OCI-LY7 (cell line): ENCODE measurements around the gene NUDT21. TPM values are rescaled to one million over a fixed set of nuclear protein-coding genes. Genes with fewer than 3 reads are reported as not detected.

Source experiments
- BruUV-seq: library from RNA; stranded (reverse); fragments of 400-500 nt; replicated peaks from 2 replicates; lab custom pipeline; 2021; lab: Mats Ljungman, UMichigan
- CTCF ChIA-PET: fragments of 300-600 bp; sonication (Branson Sonifier 250); formaldehyde crosslinking; loops from one replicate; lab custom pipeline; 2022; ENCODE audit warnings: antibody characterized with exemption; ENCODE audit not compliant: unreplicated experiment; lab: Charles Lee
- POLR2A ChIA-PET: fragments of 300-600 bp; sonication (Branson Sonifier 250); formaldehyde crosslinking; loops from one replicate; lab custom pipeline; 2022; ENCODE audit warnings: antibody characterized with exemption; lab: Charles Lee
- DNase-seq: peaks from one replicate; pipeline ENCODE4 v3.0.0-alpha.2; 2015; ENCODE audit warnings: low spot score
- H2AFZ ChIP-seq: fragments of 200-600 bp; sonication (generic), shearing (Covaris generic); 2 replicates; pipeline ENCODE4 v1.6.1; 2014; ENCODE audit warnings: mild to moderate bottlenecking, antibody characterized with exemption, low read length, moderate library complexity
- H3K27ac ChIP-seq: fragments of 200-600 bp; sonication (generic); 2 replicates; pipeline ENCODE4 v1.5.1; 2014; ENCODE audit warnings: mixed run types, low read depth, mild to moderate bottlenecking, moderate library complexity, low read length, inconsistent platforms; ENCODE audit not compliant: poor library complexity, severe bottlenecking
- H3K36me3 ChIP-seq: fragments of 200-600 bp; sonication (generic); 2 replicates; pipeline ENCODE4 v1.6.1; 2014; ENCODE audit warnings: mild to moderate bottlenecking, antibody characterized with exemption, low read length, moderate library complexity, mixed read lengths; ENCODE audit not compliant: insufficient read depth
- H3K4me1 ChIP-seq: fragments of 200-600 bp; sonication (generic); 2 replicates; pipeline ENCODE4 v1.5.1; 2014; ENCODE audit warnings: mild to moderate bottlenecking, low read length; ENCODE audit not compliant: insufficient read depth, poor library complexity, severe bottlenecking
- H3K4me2 ChIP-seq: fragments of 200-600 bp; sonication (generic); 2 replicates; pipeline ENCODE4 v1.6.1; 2014; ENCODE audit warnings: mild to moderate bottlenecking, low read length
- H3K4me3 ChIP-seq: fragments of 200-600 bp; sonication (generic); 2 replicates; pipeline ENCODE4 v1.5.1; 2014; ENCODE audit warnings: mild to moderate bottlenecking, low read depth, low read length; ENCODE audit not compliant: poor library complexity, severe bottlenecking
- H3K79me2 ChIP-seq: fragments of 200-600 bp; sonication (generic); 2 replicates; pipeline ENCODE4 v1.6.1; 2016; ENCODE audit warnings: low read depth, mild to moderate bottlenecking, low read length, moderate library complexity, mixed read lengths; ENCODE audit not compliant: insufficient read depth
- H3K9me2 ChIP-seq: fragments of 200-600 bp; sonication (generic); 2 replicates; pipeline ENCODE4 v1.6.1; 2016; ENCODE audit warnings: mild to moderate bottlenecking, low read length, mixed read lengths; ENCODE audit not compliant: insufficient read depth
- H3K9me3 ChIP-seq: fragments of 200-600 bp; sonication (generic); 2 replicates; pipeline ENCODE4 v1.6.1; 2014; ENCODE audit warnings: mild to moderate bottlenecking, mixed run types, low read length, mixed read lengths
- H4K20me1 ChIP-seq: fragments of 200-600 bp; sonication (generic); 2 replicates; pipeline ENCODE4 v1.6.1; 2014; ENCODE audit warnings: mild to moderate bottlenecking, antibody characterized with exemption, low read length, moderate library complexity, mixed read lengths; ENCODE audit not compliant: insufficient read depth
- CTCF ChIP-seq: fragments of 200-600 bp; sonication (generic); conservative IDR thresholded peaks from 2 replicates; pipeline ENCODE4 v1.5.1; 2014; ENCODE audit warnings: mild to moderate bottlenecking, antibody characterized with exemption, low read length, moderate library complexity, mixed read lengths
- EZH2phosphoT487 ChIP-seq: fragments of 200-600 bp; sonication (generic); IDR thresholded peaks from 2 replicates; pipeline ENCODE4 v1.6.1; 2018; ENCODE audit warnings: low read depth, borderline replicate concordance, mild to moderate bottlenecking, mixed run types, antibody characterized with exemption, low read length, moderate library complexity, mixed read lengths
- intact Hi-C: fragments of 100-400 bp; cut with micrococcal nuclease; formaldehyde crosslinking; loops from one replicate; pipeline ENCODE4 v1.10.0; 2022; ENCODE audit not compliant: unreplicated experiment
- total RNA-seq, 2 experiments: library from RNA; depleted of rRNA in 1 of 2; stranded (reverse); fragments of >200 nt in 1 of 2; shearing (Covaris generic) in 1 of 2; gene quantifications; 2 replicates each; pipeline ENCODE4 v1.2.3, GENCODE V29; 2014 to 2022

The NUDT21 gene
- total RNA-seq, 2 experiments from 2014 or later, result 229 to 273 TPM

DNA sequence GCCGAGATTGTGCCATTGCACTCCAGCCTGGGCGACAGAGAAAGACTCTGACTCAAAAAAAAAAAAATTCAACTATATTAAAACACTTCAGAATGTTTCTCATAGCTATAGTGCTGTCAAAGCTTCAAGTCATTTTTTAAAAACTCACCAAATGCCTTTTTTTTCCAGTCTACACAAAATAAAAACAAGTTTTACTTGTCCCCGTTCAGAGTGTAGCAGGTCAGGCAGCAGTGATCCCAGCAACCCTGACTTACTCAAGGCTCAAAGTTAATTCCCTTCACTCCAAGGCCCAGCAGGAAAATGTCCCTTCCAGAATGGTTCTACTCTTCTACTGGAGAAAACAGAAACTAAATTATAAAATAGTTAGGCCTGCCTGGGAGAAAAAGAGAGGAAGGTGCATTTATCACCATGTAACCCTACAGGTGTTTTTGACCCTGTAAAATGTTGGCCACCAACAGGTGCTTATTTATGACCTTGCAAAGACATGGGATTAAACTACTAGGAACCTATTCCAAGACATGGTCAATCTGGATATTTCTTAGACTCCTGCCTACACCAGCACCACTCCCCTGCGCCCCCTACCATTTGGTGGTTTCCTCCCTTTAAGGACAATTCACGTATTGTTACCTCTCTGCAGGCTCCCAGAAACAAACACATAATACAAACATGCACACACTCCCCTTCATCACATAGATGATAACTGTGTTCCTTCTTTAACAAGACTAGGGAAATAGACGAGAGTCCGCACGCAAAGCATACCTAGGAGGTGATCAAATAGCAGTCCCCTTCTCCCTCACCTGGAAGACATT lies 31.2 kb downstream of the NUDT21 start:
- peaks cover 97% of the 10 kb centered on the region for H3K79me2 ChIP-seq
- H3K4me1 ChIP-seq, result peaks cover 50% of the 10 kb centered on the region
- H3K27ac ChIP-seq, result peak overlapping the region; percentile 72
- peaks cover 10% of the 10 kb centered on the region for H3K36me3 ChIP-seq
- no peak overlapping the region for H2AFZ ChIP-seq
- no peak for DNase-seq
- no peak for TF ChIP-seq EZH2phosphoT487
- peak; percentile 57 for TF ChIP-seq CTCF
- CTCF ChIA-PET, result no interaction called here
- H3K9me3 ChIP-seq, result no peaks in the 10 kb centered on the region
- no TSS peak for BruUV-seq
- H3K4me3 ChIP-seq, result no peak overlapping the region
- intact Hi-C loops, result no loop called here
- no peaks in the 10 kb centered on the region for H3K9me2 ChIP-seq
- peak overlapping the region; percentile 90 for H3K4me2 ChIP-seq
- POLR2A ChIA-PET, result interaction anchor here (0.7 to 1.3 kb wide), 3 partner anchors 11 to 31 kb away, joined by 3 to 5 read pairs (median 4); partner anchors contain the start of genes NUDT21 and OGFOD1
- peaks cover 5% of the 10 kb centered on the region; the same call in 1 of the 2 replicates for H4K20me1 ChIP-seq

- BruUV-seq, result no TSS peak
- POLR2A ChIA-PET, result interaction anchor here (0.6 to 2.1 kb wide), 3 partner anchors 16 to 1529 kb away, joined by 3 to 5 read pairs (median 3); no protein-coding TSS in a partner anchor
- Histone ChIP-seq H3K9me3 (no peaks in the 10 kb centered on the region), H3K9me2 (no peaks in the 10 kb centered on the region), H3K79me2 (peaks cover 76% of the 10 kb centered on the region), H3K4me2 (no peak overlapping the region), H3K4me3 (no peak overlapping the region), H3K27ac (no peak overlapping the region), H3K4me1 (peaks cover 37% of the 10 kb centered on the region), H3K36me3 (peaks cover 34% of the 10 kb centered on the region), H2AFZ (no peak overlapping the region), H4K20me1 (peaks cover 5% of the 10 kb centered on the region; the same call in 1 of the 2 replicates)
- CTCF ChIA-PET, result no interaction called here
- TF ChIP-seq EZH2phosphoT487, result no peak
- TF ChIP-seq CTCF, result no peak
- no peak for DNase-seq
- intact Hi-C loops, result no loop called here
Measured at GRCh38 chr16:56417138-56417537, 34.0 kb downstream of the NUDT21 start.
